T-helper 9 cell (primary cell): ENCODE results near the gene SPIN1.

Experiments
- DNase-seq: peaks from one replicate; pipeline ENCODE4 v3.0.0-alpha.2; 2020

Gene SPIN1

DNA sequence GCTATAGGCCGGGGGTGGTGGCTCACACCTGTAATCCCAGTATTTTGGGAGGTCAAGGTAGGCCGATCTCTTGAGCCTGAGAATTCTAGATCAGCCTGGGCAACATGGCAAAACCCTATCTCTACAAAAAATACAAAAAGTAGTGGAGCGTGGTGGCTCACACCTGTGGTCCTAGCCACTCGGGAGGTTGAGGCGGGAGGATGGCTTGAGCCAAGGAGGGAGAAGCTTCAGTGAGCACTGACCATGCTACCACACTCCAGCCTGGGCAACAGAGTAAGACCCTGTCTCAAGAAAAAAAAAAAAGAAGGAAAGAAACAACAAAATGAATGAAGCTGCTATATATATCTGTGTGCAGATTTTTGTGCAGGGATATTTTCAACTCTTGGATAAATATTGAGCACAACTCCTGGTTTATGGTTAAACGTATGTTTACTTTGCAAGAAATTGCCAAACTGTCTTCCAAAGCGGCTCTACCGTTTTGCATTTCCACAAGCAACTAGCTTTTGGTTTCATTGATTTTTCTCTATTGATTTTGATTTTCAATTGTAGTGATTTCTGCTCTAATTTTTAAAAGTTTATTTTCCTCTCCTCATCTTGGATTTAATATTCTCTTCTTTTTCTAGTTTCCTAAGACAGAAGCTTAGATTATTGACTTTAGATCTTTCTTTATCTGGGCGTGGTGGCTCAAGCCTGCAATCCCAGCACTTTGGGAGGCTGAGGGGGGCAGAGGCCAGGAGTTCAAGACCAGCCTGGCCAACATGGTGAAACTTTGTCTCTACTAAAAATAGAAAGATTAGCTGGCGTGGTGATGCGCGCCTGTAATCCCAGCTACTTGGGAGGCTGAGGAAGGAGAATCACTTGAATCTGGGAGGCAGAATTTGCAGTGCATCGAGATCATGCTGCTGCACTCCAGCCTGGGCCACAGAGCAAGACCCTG lies 49.2 kb downstream of the SPIN1 start:
- DNase-seq = no peak

DNA sequence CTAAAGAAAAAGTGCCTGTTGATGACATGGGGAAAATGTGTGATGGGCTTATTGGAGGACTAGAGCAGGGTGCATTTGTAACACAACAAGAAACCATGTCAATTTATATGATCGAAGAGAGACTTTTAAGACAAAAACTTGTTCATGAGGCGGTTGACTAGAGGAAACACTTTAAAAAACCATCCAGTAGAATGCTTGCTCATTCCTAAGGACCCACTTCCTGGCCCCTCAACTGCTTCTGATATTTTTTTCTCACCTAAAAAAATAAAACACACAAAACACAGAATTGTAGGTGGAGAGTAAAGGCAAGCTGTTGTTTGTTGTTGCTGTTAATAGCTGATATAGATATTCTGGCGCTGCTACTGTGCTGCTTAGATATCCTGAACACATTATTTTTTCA lies 50.6 kb downstream of the SPIN1 start:
- no peak for DNase-seq

DNA sequence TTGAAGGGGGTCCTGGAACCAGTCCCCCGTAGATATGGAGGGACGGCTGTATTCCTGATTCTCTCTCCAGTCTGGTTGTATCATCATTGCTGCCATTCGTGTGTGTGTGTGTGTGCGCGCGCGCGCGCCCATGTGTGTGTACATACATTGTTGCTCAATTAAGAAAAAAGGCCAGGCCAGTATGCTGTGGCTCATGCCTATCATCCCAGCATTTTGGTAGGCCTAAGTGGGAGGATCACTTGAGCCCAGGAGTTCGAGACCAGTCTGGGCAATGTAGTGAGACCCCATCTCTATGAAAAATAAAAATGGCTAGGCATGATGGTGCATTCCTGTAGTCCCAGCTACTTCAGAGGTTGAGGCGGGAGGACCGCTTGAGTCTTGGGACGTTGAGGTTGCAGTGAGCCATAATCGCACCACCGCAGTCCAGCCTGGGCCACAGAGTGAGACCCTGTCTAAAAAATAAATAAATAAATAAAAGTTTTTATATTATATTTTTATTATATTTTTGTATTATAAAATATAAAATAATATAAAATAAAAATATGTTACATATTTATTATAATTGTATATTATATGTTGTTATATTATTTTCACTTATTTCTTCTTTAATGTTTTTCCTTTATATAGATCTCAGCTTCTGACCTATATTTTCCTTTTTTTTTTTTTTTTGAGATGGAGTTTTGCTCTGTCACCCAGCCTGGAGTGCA lies 53.2 kb downstream of the SPIN1 start:
- no peak for DNase-seq

DNA sequence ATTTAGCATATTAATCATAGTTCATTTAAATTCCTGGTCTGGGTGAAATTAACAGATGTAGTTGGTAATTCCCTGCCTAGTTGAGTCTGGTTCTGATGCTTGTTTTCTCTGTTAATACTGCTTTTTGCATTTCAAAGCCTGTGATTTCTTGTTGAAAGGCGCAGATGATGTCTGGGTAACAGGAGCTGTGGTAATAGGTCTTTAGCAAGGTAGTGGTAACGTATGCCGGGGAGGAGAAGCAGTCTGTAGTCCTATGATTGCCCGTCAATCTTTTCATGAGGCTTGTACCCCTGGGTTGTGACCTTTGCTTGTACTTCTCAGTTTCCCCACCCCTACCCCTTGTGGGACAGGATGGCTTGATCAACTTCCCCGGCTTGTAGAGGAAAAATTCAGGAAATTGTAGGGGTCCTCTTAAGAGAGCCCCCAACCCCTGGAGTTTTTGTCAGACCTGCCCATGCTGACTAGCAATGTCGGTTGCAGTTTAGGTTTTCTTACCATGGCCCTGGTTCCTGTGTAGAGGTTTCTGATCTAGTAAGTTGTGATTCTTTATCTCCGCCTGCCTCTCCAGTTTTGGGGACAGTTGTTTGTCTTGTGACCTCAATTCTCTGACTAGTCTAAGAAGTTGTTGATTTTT lies 55.4 kb downstream of the SPIN1 start:
- no peak for DNase-seq

DNA sequence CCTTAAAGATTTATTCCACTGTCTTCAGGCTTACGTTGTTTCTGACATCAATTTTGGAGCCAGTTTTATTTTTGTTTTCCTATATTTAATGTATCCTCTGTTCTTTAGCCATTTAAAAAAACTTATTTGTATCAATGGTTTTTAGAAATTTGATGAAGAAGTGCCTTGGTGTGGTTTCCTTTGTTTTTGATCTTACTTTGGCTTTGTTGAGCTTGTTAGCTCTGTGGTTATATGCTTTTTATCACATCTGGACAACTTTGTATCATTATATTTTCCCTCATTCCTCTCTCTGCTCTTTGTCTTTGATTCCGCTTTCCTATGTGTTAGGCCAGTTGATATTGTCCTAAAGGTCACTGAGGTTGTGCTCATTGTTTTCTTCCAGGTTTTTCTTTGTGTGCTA lies 58.5 kb downstream of the SPIN1 start:
- DNase-seq = no peak

DNA sequence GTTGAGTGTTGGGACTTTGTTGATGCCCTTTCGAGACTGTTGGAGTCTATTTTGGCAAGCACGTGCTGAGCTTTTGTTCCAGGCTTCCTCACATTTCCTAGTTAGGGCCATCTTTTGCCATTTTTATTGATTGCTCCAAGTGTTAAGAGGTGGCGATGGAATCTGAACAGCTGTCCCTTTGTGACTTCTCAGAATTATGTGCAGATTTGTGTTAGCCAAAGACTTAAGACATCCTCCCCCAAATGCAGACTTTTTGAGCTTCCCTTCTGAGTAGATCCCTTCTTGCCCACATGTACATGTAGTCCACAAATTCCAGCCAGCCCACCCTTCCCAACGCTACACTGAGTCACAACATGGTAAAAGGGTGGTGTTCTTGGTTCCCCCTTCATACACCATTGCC lies 59.2 kb downstream of the SPIN1 start:
- no peak for DNase-seq

DNA sequence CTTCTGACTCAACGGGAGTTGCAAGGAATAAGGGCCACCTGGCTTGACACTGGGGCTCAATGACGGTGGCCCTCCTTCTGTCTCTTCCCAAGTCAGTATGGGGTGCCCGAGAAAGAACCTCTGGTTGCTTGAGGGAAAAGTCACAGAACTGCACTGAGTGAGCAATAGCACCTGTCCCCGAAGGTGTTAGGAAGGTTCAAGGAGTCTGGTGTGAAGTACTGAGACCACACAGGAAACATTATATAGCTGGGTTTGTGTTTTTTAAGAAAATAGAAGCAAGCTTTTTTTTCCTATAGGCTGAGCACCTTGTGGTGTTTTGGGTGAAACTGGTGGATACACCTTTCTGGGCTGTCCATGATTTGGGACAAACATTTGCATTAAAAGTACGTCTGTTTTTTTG lies 62.9 kb downstream of the SPIN1 start:
- no peak for DNase-seq

DNA sequence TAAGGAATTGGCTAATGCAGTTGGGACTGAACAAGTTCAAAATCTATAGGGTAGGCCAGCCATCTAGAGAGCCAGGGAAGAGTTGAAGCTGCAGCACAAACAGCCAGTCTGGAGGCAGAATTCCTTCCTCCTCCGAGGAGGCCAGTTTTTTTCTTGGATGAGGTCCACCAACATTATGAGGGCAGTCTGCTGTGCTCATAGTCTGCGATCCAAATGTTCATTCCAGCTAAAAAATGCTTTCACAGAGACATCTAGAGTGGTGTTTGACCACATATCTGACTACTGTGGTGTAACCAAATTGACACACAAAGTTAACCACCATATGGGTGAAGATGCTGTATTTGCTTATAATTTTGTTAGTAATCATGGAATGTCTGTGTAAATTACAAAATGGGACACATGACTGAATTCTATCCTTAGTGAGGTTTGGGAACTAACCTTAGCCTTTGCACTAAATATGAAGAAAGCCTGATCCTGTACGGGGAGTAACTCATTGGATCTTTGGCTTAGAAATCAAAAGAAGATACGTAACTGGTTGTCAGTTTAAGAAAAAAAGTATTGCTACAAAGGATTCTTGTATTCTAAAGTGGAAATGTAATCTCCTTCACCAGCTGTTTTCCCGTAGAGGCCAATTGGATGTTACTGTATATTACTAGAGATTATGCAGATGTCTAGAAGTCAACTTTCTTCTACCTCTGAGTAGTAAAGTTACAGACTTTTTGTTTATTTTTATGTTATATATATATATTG lies 70.6 kb downstream of the SPIN1 start:
- no peak for DNase-seq

DNA sequence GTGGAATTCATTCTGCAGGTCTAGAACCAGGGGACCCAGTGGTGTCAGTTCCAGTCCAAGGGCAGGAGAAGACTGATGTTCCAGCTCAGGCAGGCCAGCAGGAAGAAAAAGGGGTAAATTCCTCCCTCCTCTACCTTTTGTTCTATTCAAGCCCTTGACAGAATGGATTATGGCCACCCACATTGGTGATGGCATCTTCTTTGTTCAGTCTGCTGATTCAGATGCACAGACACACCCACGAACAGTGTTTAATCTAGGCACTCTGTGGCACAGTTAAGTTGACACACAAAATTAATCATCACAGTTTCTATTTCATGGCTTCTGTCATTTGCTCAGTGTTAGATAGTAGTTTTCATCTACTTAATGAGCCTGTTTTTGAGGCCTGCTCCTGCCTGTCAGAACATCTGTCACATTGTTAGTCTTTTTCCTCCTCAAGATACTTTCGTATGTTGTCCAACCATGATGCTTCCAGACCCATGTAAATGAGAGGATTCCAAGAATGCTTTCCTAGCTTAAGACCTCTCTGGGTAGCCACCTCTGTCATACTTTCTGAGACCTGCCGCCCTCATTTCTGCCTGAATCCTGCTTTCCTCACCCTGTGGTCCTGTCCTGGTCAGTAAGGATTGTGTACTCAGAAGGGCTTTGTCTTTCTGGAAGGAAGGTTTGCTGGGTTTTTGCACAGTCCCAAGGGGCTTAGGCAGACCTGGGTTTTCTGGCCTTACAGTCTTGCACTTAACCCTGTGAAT lies 72.5 kb downstream of the SPIN1 start:
- DNase-seq = no peak

DNA sequence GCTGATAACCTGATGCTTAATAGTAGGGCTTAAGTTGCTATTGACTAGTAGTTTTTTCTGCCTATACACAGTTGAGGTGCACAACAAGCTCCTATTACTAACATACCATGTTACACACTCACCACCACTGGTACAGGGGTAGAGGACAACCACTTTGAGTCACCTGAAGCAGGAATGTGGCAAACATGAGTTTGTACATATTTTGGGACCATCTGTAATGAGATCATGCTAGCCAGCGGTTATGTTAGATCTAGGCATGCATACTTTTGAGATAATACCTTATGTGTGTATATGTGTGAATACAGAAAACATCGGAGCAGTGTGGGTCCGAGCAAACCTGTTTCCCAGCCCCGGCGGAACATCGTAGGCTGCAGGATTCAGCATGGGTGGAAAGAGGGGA lies 73.9 kb downstream of the SPIN1 start:
- DNase-seq = no peak

DNA sequence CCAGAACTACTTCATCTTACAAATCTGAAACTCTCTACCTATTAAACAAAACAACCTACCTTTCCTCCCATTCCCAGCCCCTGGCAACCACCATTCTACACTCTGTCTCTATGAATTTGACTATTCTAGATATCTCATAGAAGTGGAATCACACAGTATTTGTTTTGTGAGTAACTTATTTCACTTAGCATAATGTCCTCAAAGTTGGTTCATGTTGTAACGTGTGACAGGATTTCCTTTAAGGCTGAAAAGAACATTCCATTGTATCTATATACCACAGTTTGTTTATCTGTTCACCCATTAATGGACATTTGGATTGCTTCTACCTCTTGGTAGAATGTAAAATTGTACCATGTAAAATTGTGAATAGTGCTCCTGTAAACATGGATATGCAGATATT lies 76.6 kb downstream of the SPIN1 start:
- DNase-seq = no peak

DNA sequence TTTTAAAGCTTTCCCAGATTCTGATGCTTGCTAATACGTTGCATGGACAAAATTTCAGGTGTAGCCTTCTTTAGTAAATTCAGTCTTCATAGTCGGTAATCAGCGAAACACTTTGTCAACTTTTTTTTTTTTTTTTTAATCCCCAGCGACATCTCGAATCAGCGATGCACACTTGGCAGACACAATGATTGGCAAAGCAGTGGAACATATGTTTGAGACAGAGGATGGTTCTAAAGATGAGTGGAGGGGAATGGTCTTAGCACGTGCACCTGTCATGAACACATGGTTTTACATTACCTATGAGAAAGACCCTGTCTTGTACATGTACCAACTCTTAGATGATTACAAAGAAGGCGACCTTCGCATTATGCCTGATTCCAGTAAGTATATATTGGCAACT lies 80.0 kb downstream of the SPIN1 start:
- DNase-seq = no peak

DNA sequence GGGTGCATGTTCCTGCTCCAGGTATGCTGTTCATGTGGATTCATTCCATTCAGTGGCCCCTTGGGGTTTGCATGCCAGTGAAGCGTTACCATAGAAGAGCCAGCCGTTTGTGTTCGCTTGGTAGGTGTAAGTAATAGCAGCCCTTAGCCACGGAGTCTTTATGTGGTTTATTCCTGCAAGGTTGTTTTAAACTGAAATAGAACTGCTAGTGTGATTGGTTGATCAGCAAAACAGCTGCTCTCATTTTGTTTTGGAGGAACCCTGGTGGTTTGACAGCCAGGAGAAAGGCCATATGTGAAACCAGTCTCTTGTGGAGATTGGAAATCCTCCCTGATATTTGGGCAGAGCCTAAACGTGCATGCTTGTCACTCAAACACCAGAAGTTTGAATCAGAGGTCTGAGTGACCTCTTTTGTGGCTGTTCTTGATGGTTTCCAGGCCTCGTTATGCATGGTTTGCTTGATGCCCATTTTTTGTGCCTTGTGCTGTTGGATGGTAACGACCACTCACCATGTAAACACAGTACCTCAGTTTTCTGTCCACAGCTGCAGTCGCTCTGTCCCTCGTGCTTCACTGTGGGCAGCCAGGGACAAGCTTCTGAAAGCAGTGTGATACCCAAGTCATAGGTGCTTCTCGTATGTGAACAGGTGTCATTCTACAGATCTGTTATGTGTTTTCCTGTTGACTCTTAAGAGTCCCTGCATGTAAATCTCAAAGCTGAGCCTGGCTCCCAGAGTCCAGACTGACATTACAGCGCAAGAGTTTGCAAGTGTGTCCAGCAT lies 88.4 kb downstream of the SPIN1 start:
- no peak for DNase-seq

DNA sequence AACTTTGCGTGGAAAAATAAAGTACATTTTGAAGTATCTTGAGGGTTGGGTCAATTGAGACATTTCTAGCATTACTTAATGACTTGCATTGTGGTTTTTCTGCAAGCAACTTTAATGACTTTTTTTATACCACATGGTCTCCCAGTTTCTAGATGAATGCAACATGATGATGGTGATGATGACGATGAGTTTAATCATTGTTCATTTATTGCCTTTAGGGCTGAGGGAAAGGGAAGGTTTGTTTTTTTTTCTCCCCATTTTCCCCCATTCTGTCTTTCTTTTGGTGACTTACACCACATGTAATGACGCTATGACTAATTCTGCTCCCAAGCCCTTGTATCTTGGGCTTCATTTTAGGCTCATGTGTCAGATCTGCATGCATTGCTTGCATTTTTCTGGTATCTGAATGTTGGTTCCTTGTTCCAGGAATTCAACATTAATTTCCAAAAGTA lies 89.1 kb downstream of the SPIN1 start:
- DNase-seq = no peak

DNA sequence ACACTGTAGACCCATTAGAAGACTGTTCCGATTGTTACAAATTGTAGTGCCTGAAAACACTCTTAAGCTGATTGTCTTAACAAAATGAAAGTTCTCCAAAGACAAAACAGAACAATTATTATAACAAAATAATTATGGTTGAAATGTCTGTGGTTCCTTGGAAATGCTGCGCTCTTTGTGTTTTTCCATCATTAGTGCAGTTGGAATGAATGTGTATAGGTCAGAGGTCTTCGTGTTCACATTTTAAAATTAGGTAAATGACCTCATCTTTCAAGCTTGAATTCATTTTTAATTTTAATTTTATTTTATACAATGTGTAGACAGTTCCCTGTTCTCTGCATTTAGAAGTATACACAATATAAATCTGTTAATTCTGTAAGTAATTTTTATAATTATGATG lies 90.0 kb downstream of the SPIN1 start:
- DNase-seq = no peak

DNA sequence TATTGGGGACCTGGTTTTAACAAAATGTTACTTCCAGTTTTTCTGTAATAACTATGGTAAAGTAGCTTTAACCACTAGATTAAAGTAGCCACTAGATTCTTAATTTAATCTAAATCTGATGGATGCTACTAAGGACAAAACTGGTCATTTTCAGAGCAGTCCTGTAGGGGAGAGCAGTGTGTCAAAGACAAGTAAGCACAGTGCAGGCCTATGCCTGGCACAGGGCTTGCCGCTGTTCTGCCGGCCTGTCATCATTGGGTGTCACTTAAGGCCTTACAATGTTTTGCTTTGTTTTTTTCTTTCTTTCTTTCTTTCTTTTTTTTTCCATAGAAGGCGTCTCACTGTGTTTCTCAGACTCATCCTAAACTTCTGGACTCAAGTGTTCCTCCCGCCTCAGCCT lies 93.7 kb downstream of the SPIN1 start:
- DNase-seq = no peak

DNA sequence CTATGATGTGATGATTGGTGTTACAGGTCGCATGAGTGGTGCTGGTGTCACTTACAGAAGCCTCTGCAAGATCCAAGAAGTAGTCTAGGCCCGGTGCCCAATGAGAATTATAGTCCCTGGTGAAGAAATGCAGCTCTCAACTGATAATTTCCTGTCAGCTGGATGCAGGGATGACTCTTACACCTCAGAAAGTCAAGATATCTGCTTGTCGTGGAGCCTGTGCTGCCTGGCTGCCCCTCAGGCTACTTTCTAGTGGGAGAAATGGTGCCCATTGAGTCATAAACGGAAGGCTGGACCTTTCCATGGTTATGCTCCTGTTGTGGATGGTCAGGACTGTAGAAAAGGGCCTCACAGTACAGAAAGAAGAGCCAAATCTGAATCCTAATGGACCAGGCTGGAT lies 99.9 kb downstream of the SPIN1 start:
- DNase-seq = no peak

DNA sequence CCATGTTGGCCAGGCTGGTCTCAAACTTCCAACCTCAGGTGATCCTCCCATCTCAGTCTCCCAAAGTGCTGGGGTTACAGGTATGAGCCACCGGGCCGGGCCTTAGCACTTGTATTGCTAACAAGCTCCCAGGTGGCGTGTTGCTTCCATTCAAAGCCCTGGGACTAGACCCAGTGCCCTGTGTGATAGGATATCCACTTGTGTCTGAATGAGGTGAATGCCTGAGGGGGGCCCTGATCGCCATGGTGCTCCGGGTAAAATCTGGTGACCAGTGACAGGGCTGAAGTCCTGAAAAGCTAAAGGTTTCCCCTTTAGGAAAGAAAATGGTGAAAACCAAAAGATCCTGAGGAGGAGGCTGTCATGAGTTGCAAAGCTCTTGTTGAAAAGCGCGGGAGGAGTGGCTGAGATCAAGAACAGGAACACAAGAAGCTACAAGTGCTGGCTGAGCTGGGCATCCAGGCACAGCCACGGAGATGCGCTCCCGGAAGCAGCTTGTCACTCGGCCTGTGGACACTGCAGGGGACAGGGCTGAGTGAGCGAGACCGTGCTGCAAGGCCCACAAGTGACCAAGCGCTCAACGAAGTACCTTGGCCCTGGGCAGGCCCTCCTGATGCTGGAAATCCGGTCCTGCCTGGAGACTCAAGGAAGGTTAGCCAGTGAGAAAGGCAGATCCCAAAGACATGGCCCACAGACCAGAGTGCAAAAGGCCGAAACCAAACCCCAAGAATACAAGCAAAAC lies 106.9 kb downstream of the SPIN1 start:
- no peak for DNase-seq

DNA sequence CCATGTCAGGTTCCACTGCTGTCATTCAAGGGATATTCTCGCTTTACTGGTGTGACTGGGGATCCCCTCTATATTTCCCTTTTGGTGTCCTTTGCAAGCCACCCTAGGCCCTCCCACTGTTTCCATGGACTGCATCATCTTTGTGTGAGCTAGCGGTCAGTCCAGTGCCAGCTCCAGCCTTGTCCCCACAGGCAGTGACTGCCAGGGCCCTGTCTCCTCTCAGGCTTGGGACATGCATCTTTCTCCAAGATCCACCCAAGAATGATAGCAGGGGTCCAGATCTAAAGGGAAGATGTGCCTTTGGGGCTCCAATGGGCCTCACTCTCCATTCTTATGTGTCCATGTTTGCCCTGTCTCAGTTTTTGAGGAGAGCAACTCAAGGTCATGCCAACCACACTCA lies 109.0 kb downstream of the SPIN1 start:
- no peak for DNase-seq

DNA sequence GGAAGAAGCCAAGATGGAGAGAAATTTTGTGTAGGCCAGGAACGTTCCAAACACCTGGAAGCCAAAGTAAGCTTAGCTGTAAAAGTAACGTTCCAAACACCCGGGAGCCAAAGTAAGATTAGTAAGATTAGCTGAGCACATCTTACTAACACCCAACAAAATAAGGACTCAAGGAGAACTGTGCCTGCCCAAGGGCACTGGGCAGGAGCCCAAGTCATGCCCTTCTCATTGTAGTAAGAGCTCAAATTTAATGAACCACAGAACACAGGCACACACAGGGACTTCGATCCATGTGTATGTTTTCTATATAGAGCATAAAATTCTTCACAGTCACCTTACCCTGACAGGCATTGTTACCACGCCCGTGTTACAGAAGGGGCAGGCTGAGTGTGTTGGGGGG lies 110.6 kb downstream of the SPIN1 start:
- DNase-seq = no peak

DNA sequence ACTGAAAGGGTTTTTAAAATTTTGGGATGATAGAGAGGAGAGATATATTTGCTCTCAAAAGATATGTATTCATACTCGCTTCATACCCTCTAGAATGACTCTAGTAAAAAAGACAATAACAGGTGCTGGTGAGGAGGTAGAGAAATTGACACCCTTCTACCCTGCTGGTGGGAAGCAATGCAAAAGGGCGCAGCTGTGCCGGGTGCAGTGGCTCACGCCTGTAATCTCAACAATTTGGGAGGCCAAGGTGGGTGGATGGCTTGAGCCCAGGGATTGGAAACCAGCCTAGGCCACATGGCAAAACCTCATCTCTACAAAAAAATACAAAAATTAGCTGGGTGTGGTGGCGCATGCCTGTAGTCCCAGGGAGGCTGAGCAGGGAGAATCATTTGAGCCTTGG lies 112.8 kb downstream of the SPIN1 start:
- no peak for DNase-seq
